H1 (cell line): ENCODE data around the gene AMIGO2. TPM values are rescaled to one million over a fixed set of nuclear protein-coding genes. Genes with fewer than 3 reads are reported as not detected.

Source experiments
- CTCF ChIA-PET: fragments of 300-600 bp; sonication (Branson Sonifier 250); formaldehyde crosslinking; loops from one replicate; lab custom pipeline; 2021; ENCODE audit not compliant: partially characterized antibody; lab: Charles Lee
- POLR2A ChIA-PET: fragments of 300-600 bp; sonication (Branson Sonifier 250); formaldehyde crosslinking; loops from one replicate; lab custom pipeline; 2021; ENCODE audit warnings: inconsistent platforms; ENCODE audit not compliant: partially characterized antibody; lab: Charles Lee
- DNase-seq, 2 experiments: peaks; one replicate each; pipeline versions ENCODE4 v3.0.0 to v3.0.0-alpha.2; 2010 to 2022; ENCODE audit warnings: low spot score in 2 of 2, low read depth in 1 of 2, mixed read lengths in 1 of 2
- FAIRE-seq: peaks from 2 replicates; lab custom pipeline; 2011; peaks lifted over from hg19 to GRCh38; lab: Jason Lieb, UNC
- H2AFZ ChIP-seq: 2 replicates; pipeline ENCODE4 v1.8.1; 2012; ENCODE audit warnings: low read length, inconsistent platforms
- H2AK5ac ChIP-seq: 2 replicates; pipeline ENCODE4 v1.6.1; 2013; ENCODE audit warnings: low read depth, low read length
- H2BK120ac ChIP-seq: replicated peaks from 2 replicates; pipeline ENCODE3; 2013; ENCODE audit warnings: low read depth, low read length, inconsistent platforms
- H2BK12ac ChIP-seq: 2 replicates; pipeline ENCODE4 v1.6.1; 2013; ENCODE audit warnings: low read depth, low read length
- H2BK15ac ChIP-seq: 2 replicates; pipeline ENCODE4 v1.6.1; 2013; ENCODE audit warnings: low read length
- H2BK20ac ChIP-seq: 2 replicates; pipeline ENCODE4 v1.6.1; 2013; ENCODE audit warnings: low read length
- H2BK5ac ChIP-seq: 2 replicates; pipeline ENCODE4 v1.6.1; 2013; ENCODE audit warnings: low read depth, low read length
- H3K14ac ChIP-seq: 2 replicates; pipeline ENCODE4 v1.6.1; 2013; ENCODE audit warnings: inconsistent platforms; ENCODE audit not compliant: insufficient read length
- H3K18ac ChIP-seq: 2 replicates; pipeline ENCODE4 v1.6.1; 2013; ENCODE audit warnings: low read length; ENCODE audit errors: extremely low read depth
- H3K23ac ChIP-seq: 2 replicates; pipeline ENCODE4 v1.6.1; 2013; ENCODE audit warnings: inconsistent platforms; ENCODE audit not compliant: insufficient read length
- H3K23me2 ChIP-seq: 2 replicates; pipeline ENCODE4 v1.6.1; 2013; ENCODE audit warnings: low read depth, low read length
- H3K27ac ChIP-seq: 2 replicates; pipeline ENCODE4 v1.6.1; 2011; ENCODE audit warnings: low read depth, low read length, inconsistent platforms
- H3K27me3 ChIP-seq, 4 experiments: replicated peaks in 1 of 4; 1 replicate in 1 of 4; 2 replicates in 3 of 4; pipeline versions ENCODE4 v1.6.1 to v1.8.1; 2011 to 2013; ENCODE audit warnings: low read length in 3 of 4, mild to moderate bottlenecking in 3 of 4, inconsistent platforms in 2 of 4, mixed read lengths in 2 of 4, moderate library complexity in 1 of 4; ENCODE audit not compliant: control insufficient read depth in 3 of 4, insufficient read depth in 3 of 4; ENCODE audit errors: extremely low read depth in 1 of 4
- H3K36me3 ChIP-seq, 4 experiments: 2 replicates each; pipeline versions ENCODE4 v1.6.1 to v1.8.1; 2011 to 2013; ENCODE audit warnings: mild to moderate bottlenecking in 4 of 4, low read length in 3 of 4, moderate library complexity in 2 of 4, control low read depth in 1 of 4, inconsistent platforms in 1 of 4; ENCODE audit not compliant: insufficient read depth in 4 of 4, control insufficient read depth in 2 of 4
- H3K4ac ChIP-seq: replicated peaks from 2 replicates; pipeline ENCODE3; 2013; ENCODE audit warnings: low read length, low read depth, mixed read lengths, inconsistent platforms; ENCODE audit not compliant: insufficient read length
- H3K4me1 ChIP-seq, 4 experiments: replicated peaks in 1 of 4; 1 replicate in 1 of 4; 2 replicates in 3 of 4; pipeline versions ENCODE4 v1.6.1 to v1.8.1; 2011 to 2013; ENCODE audit warnings: low read length in 3 of 4, inconsistent platforms in 2 of 4, mixed read lengths in 1 of 4; ENCODE audit not compliant: insufficient read depth in 4 of 4, control insufficient read depth in 3 of 4
- H3K4me2 ChIP-seq, 2 experiments: 2 replicates each; pipeline versions ENCODE4 v1.6.1 to v1.8.1; 2011 to 2013; ENCODE audit warnings: low read depth in 2 of 2, low read length in 2 of 2, control low read depth in 1 of 2, inconsistent platforms in 1 of 2, mild to moderate bottlenecking in 1 of 2; ENCODE audit not compliant: insufficient read depth in 1 of 2
- H3K4me3 ChIP-seq, 4 experiments: fragments of 200-600, 300-600 bp in 1 of 4; sonication (generic), shearing (Covaris generic), sonication (Bioruptor Twin) in 1 of 4; 2 replicates each; pipeline versions ENCODE4 v1.5.1 to v1.8.1; 2011 to 2016; ENCODE audit warnings: low read length in 4 of 4, low read depth in 3 of 4, control low read depth in 2 of 4, inconsistent platforms in 2 of 4, mild to moderate bottlenecking in 2 of 4, mixed read lengths in 1 of 4, moderate library complexity in 1 of 4; ENCODE audit not compliant: insufficient read depth in 2 of 4; ENCODE audit errors: extremely low read depth in 1 of 4
- H3K56ac ChIP-seq: replicated peaks from 2 replicates; pipeline ENCODE3; 2013; ENCODE audit warnings: low read depth, mild to moderate bottlenecking, mixed read lengths, low read length, inconsistent platforms; ENCODE audit not compliant: insufficient read length
- H3K79me1 ChIP-seq: 2 replicates; pipeline ENCODE4 v1.6.1; 2013; ENCODE audit warnings: low read depth, low read length, control low read depth
- H3K79me2 ChIP-seq, 2 experiments: 2 replicates each; pipeline versions ENCODE4 v1.6.1 to v1.8.1; 2012 to 2013; ENCODE audit warnings: low read length in 2 of 2, mild to moderate bottlenecking in 2 of 2, inconsistent platforms in 1 of 2; ENCODE audit not compliant: insufficient read depth in 2 of 2, control insufficient read depth in 1 of 2
- H3K9ac ChIP-seq, 4 experiments: replicated peaks in 1 of 4; 1 replicate in 1 of 4; 2 replicates in 3 of 4; pipeline versions ENCODE4 v1.6.1 to v1.8.1; 2011 to 2013; ENCODE audit warnings: low read depth in 3 of 4, low read length in 3 of 4, control low read depth in 2 of 4, mild to moderate bottlenecking in 2 of 4, moderate library complexity in 2 of 4, inconsistent platforms in 1 of 4; ENCODE audit errors: extremely low read depth in 1 of 4
- H3K9me3 ChIP-seq, 2 experiments: 2 replicates each; pipeline versions ENCODE4 v1.6.1 to v1.8.1; 2012 to 2013; ENCODE audit warnings: mild to moderate bottlenecking in 2 of 2, moderate library complexity in 2 of 2, control low read depth in 1 of 2, inconsistent platforms in 1 of 2, low read depth in 1 of 2, low read length in 1 of 2, mixed read lengths in 1 of 2; ENCODE audit not compliant: insufficient read depth in 2 of 2
- H4K20me1 ChIP-seq, 2 experiments: replicated peaks in 1 of 2; 2 replicates each; pipeline versions ENCODE3 to v1.8.1; 2011 to 2013; ENCODE audit warnings: inconsistent platforms in 2 of 2, low read length in 2 of 2, mild to moderate bottlenecking in 1 of 2; ENCODE audit not compliant: insufficient read depth in 2 of 2, control insufficient read depth in 1 of 2
- H4K5ac ChIP-seq: 2 replicates; pipeline ENCODE4 v1.6.1; 2013; ENCODE audit warnings: low read length, low read depth, mixed read lengths, inconsistent platforms; ENCODE audit not compliant: insufficient read length
- H4K8ac ChIP-seq: 2 replicates; pipeline ENCODE4 v1.8.0; 2013; ENCODE audit warnings: mild to moderate bottlenecking, moderate library complexity, low read length, inconsistent platforms; ENCODE audit not compliant: insufficient read depth; ENCODE audit errors: extremely low read depth
- H4K91ac ChIP-seq: replicated peaks from 2 replicates; pipeline ENCODE3; 2013; ENCODE audit warnings: low read length, mixed read lengths, inconsistent platforms; ENCODE audit not compliant: insufficient read length
- ZNF274 ChIP-seq: IDR thresholded peaks from 2 replicates; pipeline ENCODE4 v1.7.0; 2012; ENCODE audit warnings: low read length, borderline replicate concordance; ENCODE audit errors: extremely low read depth
- WGBS, 2 experiments: shearing (Covaris generic) in 1 of 2; methylation state at CpG; one replicate each; pipeline versions ENCODE4 v1.1.6 to v1.1.7; 2013 to 2015; ENCODE audit warnings: low lambda C conversion rate in 2 of 2, mixed read lengths in 2 of 2, inconsistent platforms in 1 of 2, low coverage in 1 of 2, missing lambda C conversion rate in 1 of 2; ENCODE audit not compliant: insufficient replicate concordance in 2 of 2, insufficient coverage in 1 of 2, insufficient read length in 1 of 2; ENCODE audit errors: extremely low coverage in 1 of 2, missing lambda C conversion rate in 1 of 2; 5-methylcytosine and 5-hydroxymethylcytosine counted together
- polyA plus RNA-seq, 7 experiments: library from polyadenylated mRNA; depleted of rRNA in 3 of 7; stranded (reverse) in 5 of 7; unstranded in 2 of 7; fragments of >200 nt in 5 of 7; fragments of 200-250 nt in 2 of 7; gene quantifications; 1 replicate in 5 of 7; 2 replicates in 1 of 7; 4 replicates in 1 of 7; pipeline versions ENCODE4 v1.2.1 to v1.2.3, GENCODE V29; 2011 to 2013; ENCODE audit warnings: missing spikeins in 2 of 7, mixed read lengths in 2 of 7
- total RNA-seq: library from RNA; stranded (reverse); fragmentation: NEBNext Ultra II Directional; extraction: Animal tissue kit (Norgen Biotek cat#: 25700); gene quantifications from 2 replicates; pipeline ENCODE4 v1.2.1, GENCODE V29; 2021

Gene AMIGO2
- total and polyA plus RNA-seq, 2 of the 8 experiments (the other 6 are each of a cell fraction or from before 2014, with no cell fraction given): 1.7 to 3.3 TPM

DNA sequence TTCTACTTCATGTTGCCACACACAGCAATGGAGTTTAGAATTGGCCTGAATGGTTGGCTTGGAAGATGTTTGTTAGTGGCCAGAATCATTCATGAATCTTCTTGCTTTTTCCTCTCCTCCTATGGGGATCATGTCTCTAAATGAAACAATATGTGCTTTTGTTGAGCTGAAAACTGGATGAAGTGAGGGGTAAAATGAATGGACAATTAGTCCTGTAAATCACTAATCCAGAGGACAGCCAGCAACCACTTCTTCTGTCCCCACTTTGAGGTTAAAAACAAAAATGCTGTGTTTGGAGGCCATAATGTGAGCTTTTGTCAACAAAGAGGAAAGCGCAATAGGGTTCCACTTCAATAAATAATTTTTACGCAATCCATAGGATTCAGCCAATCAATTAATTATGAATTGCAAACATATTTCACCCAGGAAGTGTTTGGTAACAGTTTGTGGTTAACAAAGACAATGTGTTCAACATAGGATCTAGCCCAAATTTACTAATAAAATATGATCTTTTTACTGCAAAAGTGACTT is 30.3 kb upstream of the AMIGO2 start:
- DNase-seq: no peak
- no peak overlapping the region for H3K4me3 ChIP-seq
- H3K27ac ChIP-seq: no peak overlapping the region
- no peak overlapping the region for H2BK120ac ChIP-seq
- H3K4me2 ChIP-seq: no peak overlapping the region
- no peaks in the 10 kb centered on the region for H3K9me3 ChIP-seq
- H3K14ac ChIP-seq: no peak overlapping the region
- H3K27me3 ChIP-seq: no peaks in the 10 kb centered on the region
- H3K9ac ChIP-seq: no peak overlapping the region
- H3K18ac ChIP-seq: no peak overlapping the region
- H4K20me1 ChIP-seq: no peaks in the 10 kb centered on the region
- H3K4me1 ChIP-seq: no peaks in the 10 kb centered on the region
- H3K79me2 ChIP-seq: no peaks in the 10 kb centered on the region
- H2BK15ac ChIP-seq: no peak overlapping the region
- H2AK5ac ChIP-seq: no peak overlapping the region
- H3K4ac ChIP-seq: no peak overlapping the region
- H2BK5ac ChIP-seq: no peak overlapping the region
- no peak for FAIRE-seq
- 93% methylated on average over 2 of the region's 2 CpGs; no CpG with 5 or more reads in 1 of the 2 experiments for WGBS, 2 experiments
- no peak overlapping the region for H4K5ac ChIP-seq
- H2AFZ ChIP-seq: no peak overlapping the region
- no peaks in the 10 kb centered on the region for H3K36me3 ChIP-seq
- H3K56ac ChIP-seq: no peak overlapping the region
- H2BK12ac ChIP-seq: no peak overlapping the region
- no peak overlapping the region for H4K91ac ChIP-seq
- H3K79me1 ChIP-seq: no peaks in the 10 kb centered on the region
- H3K23me2 ChIP-seq: no peaks in the 10 kb centered on the region
- TF ChIP-seq ZNF274: no peak
- TF ChIP-seq, all 59 proteins: peak for 0
- ChIA-PET CTCF (interaction anchor here (1.1 kb wide), 1 partner anchor 21 kb away, joined by 3 read pairs; no protein-coding TSS in a partner anchor), POLR2A (no interaction called here)
- H2BK20ac ChIP-seq: no peak overlapping the region
- H4K8ac ChIP-seq: no peak overlapping the region
- no peak overlapping the region for H3K23ac ChIP-seq
